Gastrocnemius medialis (tissue), 4 donors: ENCODE results near the gene PARD3B. TPM values are rescaled to one million over a fixed set of nuclear protein-coding genes. Genes with fewer than 3 reads are reported as not detected.

Source experiments
- ATAC-seq, 2 donors: fragments of 150-250 bp; one replicate each; pipeline ENCODE4 v1.9.1; 2016
- DNase-seq, 2 donors: peaks; one replicate each; pipeline ENCODE4 v3.0.0-alpha.2; 2019
- H3K27ac ChIP-seq, 4 donors: fragments of 200-600 bp; sonication (generic); 1 replicate in 1 of 4; 2 replicates in 3 of 4; pipeline ENCODE4 v1.5.1; 2016 to 2018; ENCODE audit warnings: mild to moderate bottlenecking in 2 of 4, moderate library complexity in 1 of 4
- H3K27me3 ChIP-seq, 3 donors: fragments of 200-600 bp; sonication (generic) in 2 of 3; 1 replicate in 1 of 3; 2 replicates in 2 of 3; pipeline versions ENCODE4 v1.5.1 to v1.6.0; 2016 to 2019; ENCODE audit warnings: mild to moderate bottlenecking in 1 of 3, moderate library complexity in 1 of 3
- H3K36me3 ChIP-seq, 2 donors: fragments of 200-600 bp; sonication (generic) in 1 of 2; one replicate each; pipeline ENCODE4 v1.5.1; 2017 to 2018
- H3K4me1 ChIP-seq, 2 donors: fragments of 200-600 bp; sonication (generic) in 1 of 2; one replicate each; pipeline ENCODE4 v1.5.1; 2016 to 2017; ENCODE audit warnings: mild to moderate bottlenecking in 2 of 2
- H3K4me3 ChIP-seq, 4 donors: fragments of 200-600 bp; sonication (generic) in 3 of 4; 1 replicate in 1 of 4; 2 replicates in 3 of 4; pipeline ENCODE4 v1.5.1; 2016 to 2019; ENCODE audit warnings: mild to moderate bottlenecking in 2 of 4
- H3K9me3 ChIP-seq, 3 donors: fragments of 200-600 bp; sonication (generic) in 2 of 3; 1 replicate in 1 of 3; 2 replicates in 2 of 3; pipeline ENCODE4 v1.5.1; 2016 to 2019
- POLR2A ChIP-seq, 2 donors: fragments of 450-650 bp; IDR thresholded peaks; one replicate each; pipeline ENCODE4 v1.6.1; 2017; ENCODE audit warnings: antibody characterized with exemption in 2 of 2, mild to moderate bottlenecking in 2 of 2, moderate library complexity in 2 of 2
- in situ Hi-C, 4 donors: fragments of 200-750 bp; cut with MboI; loops; one replicate each; pipeline versions ENCODE4 v1.15.0 to v1.8.0; 2017; ENCODE audit warnings: low sequenced_read_pairs in 4 of 4
- intact Hi-C: fragments of 100-400 bp; cut with DNase I; formaldehyde crosslinking; loops from one replicate; pipeline ENCODE4 v1.15.1; 2023; ENCODE audit warnings: low total_unique reads
- total RNA-seq, 4 donors: library from RNA; depleted of rRNA; stranded (reverse); fragments of >200 nt; gene quantifications; one replicate each; pipeline versions ENCODE4 v1.1.0 to v1.2.3, GENCODE V29; 2016
- TF ChIP-seq, protein P1 (sequence below), 5 experiments: fragments of 450-650 bp in 3 of 5; fragments of 200-600 bp in 2 of 5; sonication (generic) in 2 of 5; IDR thresholded peaks in 4 of 5; conservative IDR thresholded peaks in 1 of 5; 1 replicate in 4 of 5; 2 replicates in 1 of 5; pipeline ENCODE4 v1.5.1; 2016 to 2019; ENCODE audit warnings: antibody characterized with exemption in 5 of 5, mild to moderate bottlenecking in 3 of 5, moderate library complexity in 3 of 5

PARD3B gene
- total RNA-seq, 4 donors from 2014 or later, result 2.2 to 15.5 (median 4.6) TPM

DNA sequence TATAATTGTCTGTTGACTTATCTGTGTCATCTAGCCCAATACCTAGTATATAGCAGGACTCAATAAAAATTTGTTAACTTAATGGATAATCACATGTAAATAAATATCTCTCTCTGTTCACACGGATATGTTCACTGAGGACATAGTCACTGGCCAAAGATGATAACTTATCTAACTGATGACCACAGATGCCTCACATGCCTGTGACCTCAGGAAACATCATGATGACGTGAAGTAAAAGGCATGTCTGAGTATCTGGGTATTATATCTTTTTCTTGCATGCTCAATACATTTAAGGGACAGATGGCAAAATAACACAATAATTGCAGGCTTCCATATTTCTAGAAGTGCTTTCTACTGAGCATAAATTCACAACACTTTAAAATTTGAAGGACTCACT, 41.4 kb upstream of the PARD3B start:
- intact Hi-C loops (no loop called here), in situ Hi-C loops (no loop called here)

DNA sequence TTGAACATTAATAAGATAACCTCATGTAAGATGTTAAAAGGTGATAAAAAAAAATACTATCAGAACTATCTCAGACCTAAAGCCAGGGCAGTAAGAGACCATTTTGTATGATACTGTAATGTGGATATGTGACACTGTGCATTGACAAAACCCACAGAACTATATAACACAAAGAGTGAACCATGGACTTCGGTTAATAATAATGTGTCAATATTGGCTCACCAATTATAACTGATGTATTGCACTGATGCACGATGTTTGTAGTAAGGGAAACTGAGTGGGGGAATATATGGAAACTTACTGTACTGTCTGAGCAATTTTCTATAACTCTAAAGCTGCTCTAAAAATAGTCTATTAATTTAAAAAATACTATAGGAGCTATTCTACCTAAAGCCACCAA, 40.7 kb upstream of the PARD3B start:
- no peak overlapping the region for H3K4me3 ChIP-seq
- H3K9me3 ChIP-seq, result no peaks in the 10 kb centered on the region
- intact Hi-C loops, result no loop called here
- no peaks in the 10 kb centered on the region for H3K36me3 ChIP-seq
- in situ Hi-C loops, result no loop called here
- no peaks in the 10 kb centered on the region for H3K27me3 ChIP-seq
- H3K27ac ChIP-seq, result no peak overlapping the region
- TF ChIP-seq, protein P1, sequence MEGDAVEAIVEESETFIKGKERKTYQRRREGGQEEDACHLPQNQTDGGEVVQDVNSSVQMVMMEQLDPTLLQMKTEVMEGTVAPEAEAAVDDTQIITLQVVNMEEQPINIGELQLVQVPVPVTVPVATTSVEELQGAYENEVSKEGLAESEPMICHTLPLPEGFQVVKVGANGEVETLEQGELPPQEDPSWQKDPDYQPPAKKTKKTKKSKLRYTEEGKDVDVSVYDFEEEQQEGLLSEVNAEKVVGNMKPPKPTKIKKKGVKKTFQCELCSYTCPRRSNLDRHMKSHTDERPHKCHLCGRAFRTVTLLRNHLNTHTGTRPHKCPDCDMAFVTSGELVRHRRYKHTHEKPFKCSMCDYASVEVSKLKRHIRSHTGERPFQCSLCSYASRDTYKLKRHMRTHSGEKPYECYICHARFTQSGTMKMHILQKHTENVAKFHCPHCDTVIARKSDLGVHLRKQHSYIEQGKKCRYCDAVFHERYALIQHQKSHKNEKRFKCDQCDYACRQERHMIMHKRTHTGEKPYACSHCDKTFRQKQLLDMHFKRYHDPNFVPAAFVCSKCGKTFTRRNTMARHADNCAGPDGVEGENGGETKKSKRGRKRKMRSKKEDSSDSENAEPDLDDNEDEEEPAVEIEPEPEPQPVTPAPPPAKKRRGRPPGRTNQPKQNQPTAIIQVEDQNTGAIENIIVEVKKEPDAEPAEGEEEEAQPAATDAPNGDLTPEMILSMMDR (IDR thresholded peaks at IDR 0.05 in 4 of 5, conservative IDR thresholded peaks at IDR 0.05 in 1 of 5), result no peak
- TF ChIP-seq POLR2A (IDR thresholded peaks at IDR 0.05), result no peak
- DNase-seq (no peak), ATAC-seq (no peak)
- no peaks in the 10 kb centered on the region for H3K4me1 ChIP-seq

More for the DNA sequence above, 41.4 kb upstream of the PARD3B start:
- no peak overlapping the region for H3K4me3 ChIP-seq
- TF ChIP-seq POLR2A (IDR thresholded peaks at IDR 0.05), result no peak
- TF ChIP-seq, protein P1 (IDR thresholded peaks at IDR 0.05 in 4 of 5, conservative IDR thresholded peaks at IDR 0.05 in 1 of 5), result no peak
- DNase-seq (no peak), ATAC-seq (no peak)
- H3K36me3 ChIP-seq, result no peaks in the 10 kb centered on the region
- no peaks in the 10 kb centered on the region for H3K4me1 ChIP-seq
- H3K27ac ChIP-seq, result no peak overlapping the region
- H3K27me3 ChIP-seq, result no peaks in the 10 kb centered on the region
- H3K9me3 ChIP-seq, result no peaks in the 10 kb centered on the region

DNA sequence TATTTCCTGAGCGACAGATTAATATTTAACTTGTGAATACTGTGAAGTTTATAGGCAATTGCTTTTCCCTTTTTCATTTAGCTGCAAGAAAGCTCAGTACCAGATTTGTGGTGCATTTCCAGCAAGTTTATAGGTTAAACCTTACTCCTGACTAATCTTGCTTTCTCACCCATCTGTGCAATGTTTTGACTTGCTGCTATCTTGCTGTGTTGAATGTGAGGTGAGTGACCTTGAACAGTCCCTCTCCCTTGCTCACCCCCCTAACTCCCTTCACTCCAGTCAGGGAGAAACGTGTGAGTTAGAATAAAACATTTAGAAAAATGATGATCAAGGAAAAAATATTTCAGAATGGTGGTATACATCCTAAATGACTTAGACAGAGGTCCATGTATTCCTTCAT, 39.8 kb upstream of the PARD3B start:
- Histone ChIP-seq H3K27me3 (no peaks in the 10 kb centered on the region), H3K9me3 (no peaks in the 10 kb centered on the region), H3K4me3 (no peak overlapping the region), H3K27ac (no peak overlapping the region), H3K4me1 (no peaks in the 10 kb centered on the region), H3K36me3 (no peaks in the 10 kb centered on the region)
- ATAC-seq (no peak), DNase-seq (no peak)
- intact Hi-C loops (no loop called here), in situ Hi-C loops (no loop called here)
- TF ChIP-seq, protein P1 (IDR thresholded peaks at IDR 0.05 in 4 of 5, conservative IDR thresholded peaks at IDR 0.05 in 1 of 5), result no peak
- no peak for TF ChIP-seq POLR2A (IDR thresholded peaks at IDR 0.05)

DNA sequence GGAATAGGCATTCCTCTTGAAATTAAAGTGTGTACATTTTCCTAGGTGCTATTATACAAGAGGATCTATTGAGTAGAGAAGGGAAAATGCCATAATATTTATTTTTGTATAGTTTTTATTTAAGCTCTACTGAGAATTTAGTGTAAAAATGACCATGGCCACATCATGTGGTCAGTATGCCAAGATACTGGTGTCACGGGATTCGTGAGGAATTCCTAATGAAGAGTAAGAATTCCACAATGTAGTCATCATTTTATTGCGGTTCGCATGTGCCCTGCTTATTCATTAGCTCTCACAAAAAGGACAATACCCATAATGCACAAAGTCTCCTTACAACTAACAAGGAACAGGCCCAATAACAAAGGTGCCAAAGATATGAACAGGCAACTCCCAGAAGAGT, 39.3 kb upstream of the PARD3B start:
- TF ChIP-seq, protein P1 (IDR thresholded peaks at IDR 0.05 in 4 of 5, conservative IDR thresholded peaks at IDR 0.05 in 1 of 5), result no peak
- TF ChIP-seq POLR2A (IDR thresholded peaks at IDR 0.05), result no peak
- Histone ChIP-seq H3K9me3 (no peaks in the 10 kb centered on the region), H3K4me3 (no peak overlapping the region), H3K36me3 (no peaks in the 10 kb centered on the region), H3K4me1 (no peaks in the 10 kb centered on the region), H3K27me3 (no peaks in the 10 kb centered on the region), H3K27ac (no peak overlapping the region)
- intact Hi-C loops, result no loop called here
- ATAC-seq (no peak), DNase-seq (no peak)
- in situ Hi-C loops, result no loop called here

DNA sequence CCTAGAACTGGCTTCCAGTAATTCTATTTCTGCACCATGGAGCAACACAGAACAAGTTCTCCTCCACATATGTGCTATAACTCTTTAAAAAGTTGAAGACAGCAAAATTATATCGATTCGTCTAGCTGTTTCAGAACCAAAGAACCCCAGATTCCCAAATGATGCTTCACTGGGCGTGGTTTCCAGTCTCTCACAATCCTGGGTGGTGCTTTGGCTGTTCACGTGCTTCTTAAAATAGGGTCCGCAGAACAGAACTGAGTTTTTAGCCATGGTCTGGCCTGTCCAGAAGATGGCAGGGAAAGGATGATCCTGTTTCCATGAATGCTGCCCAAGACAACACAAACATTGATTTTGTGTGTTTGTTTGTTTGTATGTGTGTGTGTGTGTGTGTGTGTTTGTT, 37.6 kb upstream of the PARD3B start:
- H3K36me3 ChIP-seq, result no peaks in the 10 kb centered on the region
- DNase-seq, result no peak
- no peaks in the 10 kb centered on the region for H3K27me3 ChIP-seq
- no peaks in the 10 kb centered on the region for H3K4me1 ChIP-seq
- intact Hi-C loops (no loop called here), in situ Hi-C loops (no loop called here)
- H3K27ac ChIP-seq, result no peak overlapping the region
- ATAC-seq, result no peak
- no peaks in the 10 kb centered on the region for H3K9me3 ChIP-seq
- H3K4me3 ChIP-seq, result no peak overlapping the region
- TF ChIP-seq, protein P1 (IDR thresholded peaks at IDR 0.05 in 4 of 5, conservative IDR thresholded peaks at IDR 0.05 in 1 of 5), result no peak
- no peak for TF ChIP-seq POLR2A (IDR thresholded peaks at IDR 0.05)
